Measurements from ENCODE around the gene BTD. TPM values are rescaled to one million over a fixed set of nuclear protein-coding genes. Genes with fewer than 3 reads are reported as not detected.

The BTD gene
- total and polyA plus RNA-seq, 4 donors = 45.8 to 78.1 (median 47.8) TPM

DNA sequence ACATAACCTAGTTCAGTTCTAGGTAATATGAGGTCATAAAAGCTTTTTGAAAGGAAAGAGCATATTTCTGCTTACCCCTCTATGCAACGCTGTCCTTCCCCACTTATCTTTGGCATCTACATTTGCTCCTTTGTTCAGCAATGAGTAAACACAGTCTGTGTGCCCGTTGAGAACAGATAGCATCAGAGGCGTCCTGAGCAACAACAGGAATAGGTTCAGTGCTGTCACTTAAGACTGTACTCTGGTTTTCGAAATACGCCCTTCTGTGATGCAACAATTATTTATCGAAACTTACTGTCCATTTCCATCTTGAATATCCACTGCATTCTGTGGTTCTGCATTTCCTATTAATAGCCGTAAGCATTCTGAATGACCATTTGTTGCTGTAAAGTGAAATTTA, 84.4 kb downstream of the BTD start:
- TF ChIP-seq FOXA2 (IDR thresholded peaks at IDR 0.05) = no peak
- no peak for TF ChIP-seq TAF1 (conservative IDR thresholded peaks at IDR 0.05)
- no peak for TF ChIP-seq YY1 (IDR thresholded peaks at IDR 0.05)
- no peak for TF ChIP-seq FOXA1 (IDR thresholded peaks at IDR 0.05)
- TF ChIP-seq, protein P1, sequence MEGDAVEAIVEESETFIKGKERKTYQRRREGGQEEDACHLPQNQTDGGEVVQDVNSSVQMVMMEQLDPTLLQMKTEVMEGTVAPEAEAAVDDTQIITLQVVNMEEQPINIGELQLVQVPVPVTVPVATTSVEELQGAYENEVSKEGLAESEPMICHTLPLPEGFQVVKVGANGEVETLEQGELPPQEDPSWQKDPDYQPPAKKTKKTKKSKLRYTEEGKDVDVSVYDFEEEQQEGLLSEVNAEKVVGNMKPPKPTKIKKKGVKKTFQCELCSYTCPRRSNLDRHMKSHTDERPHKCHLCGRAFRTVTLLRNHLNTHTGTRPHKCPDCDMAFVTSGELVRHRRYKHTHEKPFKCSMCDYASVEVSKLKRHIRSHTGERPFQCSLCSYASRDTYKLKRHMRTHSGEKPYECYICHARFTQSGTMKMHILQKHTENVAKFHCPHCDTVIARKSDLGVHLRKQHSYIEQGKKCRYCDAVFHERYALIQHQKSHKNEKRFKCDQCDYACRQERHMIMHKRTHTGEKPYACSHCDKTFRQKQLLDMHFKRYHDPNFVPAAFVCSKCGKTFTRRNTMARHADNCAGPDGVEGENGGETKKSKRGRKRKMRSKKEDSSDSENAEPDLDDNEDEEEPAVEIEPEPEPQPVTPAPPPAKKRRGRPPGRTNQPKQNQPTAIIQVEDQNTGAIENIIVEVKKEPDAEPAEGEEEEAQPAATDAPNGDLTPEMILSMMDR (IDR thresholded peaks at IDR 0.05; ENCODE audit: low read depth, low read length, missing input control) = no peak
- TF ChIP-seq, protein P2, sequence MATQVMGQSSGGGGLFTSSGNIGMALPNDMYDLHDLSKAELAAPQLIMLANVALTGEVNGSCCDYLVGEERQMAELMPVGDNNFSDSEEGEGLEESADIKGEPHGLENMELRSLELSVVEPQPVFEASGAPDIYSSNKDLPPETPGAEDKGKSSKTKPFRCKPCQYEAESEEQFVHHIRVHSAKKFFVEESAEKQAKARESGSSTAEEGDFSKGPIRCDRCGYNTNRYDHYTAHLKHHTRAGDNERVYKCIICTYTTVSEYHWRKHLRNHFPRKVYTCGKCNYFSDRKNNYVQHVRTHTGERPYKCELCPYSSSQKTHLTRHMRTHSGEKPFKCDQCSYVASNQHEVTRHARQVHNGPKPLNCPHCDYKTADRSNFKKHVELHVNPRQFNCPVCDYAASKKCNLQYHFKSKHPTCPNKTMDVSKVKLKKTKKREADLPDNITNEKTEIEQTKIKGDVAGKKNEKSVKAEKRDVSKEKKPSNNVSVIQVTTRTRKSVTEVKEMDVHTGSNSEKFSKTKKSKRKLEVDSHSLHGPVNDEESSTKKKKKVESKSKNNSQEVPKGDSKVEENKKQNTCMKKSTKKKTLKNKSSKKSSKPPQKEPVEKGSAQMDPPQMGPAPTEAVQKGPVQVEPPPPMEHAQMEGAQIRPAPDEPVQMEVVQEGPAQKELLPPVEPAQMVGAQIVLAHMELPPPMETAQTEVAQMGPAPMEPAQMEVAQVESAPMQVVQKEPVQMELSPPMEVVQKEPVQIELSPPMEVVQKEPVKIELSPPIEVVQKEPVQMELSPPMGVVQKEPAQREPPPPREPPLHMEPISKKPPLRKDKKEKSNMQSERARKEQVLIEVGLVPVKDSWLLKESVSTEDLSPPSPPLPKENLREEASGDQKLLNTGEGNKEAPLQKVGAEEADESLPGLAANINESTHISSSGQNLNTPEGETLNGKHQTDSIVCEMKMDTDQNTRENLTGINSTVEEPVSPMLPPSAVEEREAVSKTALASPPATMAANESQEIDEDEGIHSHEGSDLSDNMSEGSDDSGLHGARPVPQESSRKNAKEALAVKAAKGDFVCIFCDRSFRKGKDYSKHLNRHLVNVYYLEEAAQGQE (IDR thresholded peaks at IDR 0.05) = no peak
- no peak for TF ChIP-seq NR2F2 (IDR thresholded peaks at IDR 0.05)
- no peak for TF ChIP-seq HNF4A (conservative IDR thresholded peaks at IDR 0.05)
- TF ChIP-seq, protein P3, sequence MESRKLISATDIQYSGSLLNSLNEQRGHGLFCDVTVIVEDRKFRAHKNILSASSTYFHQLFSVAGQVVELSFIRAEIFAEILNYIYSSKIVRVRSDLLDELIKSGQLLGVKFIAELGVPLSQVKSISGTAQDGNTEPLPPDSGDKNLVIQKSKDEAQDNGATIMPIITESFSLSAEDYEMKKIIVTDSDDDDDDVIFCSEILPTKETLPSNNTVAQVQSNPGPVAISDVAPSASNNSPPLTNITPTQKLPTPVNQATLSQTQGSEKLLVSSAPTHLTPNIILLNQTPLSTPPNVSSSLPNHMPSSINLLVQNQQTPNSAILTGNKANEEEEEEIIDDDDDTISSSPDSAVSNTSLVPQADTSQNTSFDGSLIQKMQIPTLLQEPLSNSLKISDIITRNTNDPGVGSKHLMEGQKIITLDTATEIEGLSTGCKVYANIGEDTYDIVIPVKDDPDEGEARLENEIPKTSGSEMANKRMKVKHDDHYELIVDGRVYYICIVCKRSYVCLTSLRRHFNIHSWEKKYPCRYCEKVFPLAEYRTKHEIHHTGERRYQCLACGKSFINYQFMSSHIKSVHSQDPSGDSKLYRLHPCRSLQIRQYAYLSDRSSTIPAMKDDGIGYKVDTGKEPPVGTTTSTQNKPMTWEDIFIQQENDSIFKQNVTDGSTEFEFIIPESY (IDR thresholded peaks at IDR 0.05) = no peak
- TF ChIP-seq RXRA (IDR thresholded peaks at IDR 0.05) = no peak
- TF ChIP-seq SP1 (IDR thresholded peaks at IDR 0.05) = no peak
- no peak for TF ChIP-seq JUND (IDR thresholded peaks at IDR 0.05)
- TF ChIP-seq, protein P4, sequence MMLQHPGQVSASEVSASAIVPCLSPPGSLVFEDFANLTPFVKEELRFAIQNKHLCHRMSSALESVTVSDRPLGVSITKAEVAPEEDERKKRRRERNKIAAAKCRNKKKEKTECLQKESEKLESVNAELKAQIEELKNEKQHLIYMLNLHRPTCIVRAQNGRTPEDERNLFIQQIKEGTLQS (IDR thresholded peaks at IDR 0.05) = no peak
- TF ChIP-seq, protein P5, sequence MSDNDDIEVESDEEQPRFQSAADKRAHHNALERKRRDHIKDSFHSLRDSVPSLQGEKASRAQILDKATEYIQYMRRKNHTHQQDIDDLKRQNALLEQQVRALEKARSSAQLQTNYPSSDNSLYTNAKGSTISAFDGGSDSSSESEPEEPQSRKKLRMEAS (IDR thresholded peaks at IDR 0.05) = no peak
- no peak for TF ChIP-seq HNF4G (IDR thresholded peaks at IDR 0.05)
- no peak overlapping the region for H3K4me3 ChIP-seq (ENCODE audit: low read depth in 1 of 3, low read length in 3 of 3)
- H3K27ac ChIP-seq (ENCODE audit: low read depth in 1 of 2, low read length in 2 of 2) = no peak overlapping the region
- H3K4me1 ChIP-seq (ENCODE audit: control insufficient read depth in 4 of 4, insufficient read depth in 4 of 4, low read length in 3 of 4) = no peaks in the 10 kb centered on the region
- H3K9ac ChIP-seq (ENCODE audit: low read depth in 1 of 2, low read length in 2 of 2) = no peak overlapping the region
- H3K9me3 ChIP-seq (ENCODE audit: control insufficient read depth in 4 of 4, low read length in 3 of 4) = no peaks in the 10 kb centered on the region
- no peaks in the 10 kb centered on the region for H3K27me3 ChIP-seq (ENCODE audit: control insufficient read depth in 4 of 4, insufficient read depth in 4 of 4, low read length in 3 of 4)
- peaks cover 3 to 39% (median 12%) of the 10 kb centered on the region in 4 donors for H3K36me3 ChIP-seq (ENCODE audit: control insufficient read depth in 4 of 4, insufficient read depth in 3 of 4, low read depth in 1 of 4, low read length in 3 of 4)
- no peak for DNase-seq (ENCODE audit: low spot score)
- WGBS = 73% methylated on average over 7 of the region's 7 CpGs

DNA sequence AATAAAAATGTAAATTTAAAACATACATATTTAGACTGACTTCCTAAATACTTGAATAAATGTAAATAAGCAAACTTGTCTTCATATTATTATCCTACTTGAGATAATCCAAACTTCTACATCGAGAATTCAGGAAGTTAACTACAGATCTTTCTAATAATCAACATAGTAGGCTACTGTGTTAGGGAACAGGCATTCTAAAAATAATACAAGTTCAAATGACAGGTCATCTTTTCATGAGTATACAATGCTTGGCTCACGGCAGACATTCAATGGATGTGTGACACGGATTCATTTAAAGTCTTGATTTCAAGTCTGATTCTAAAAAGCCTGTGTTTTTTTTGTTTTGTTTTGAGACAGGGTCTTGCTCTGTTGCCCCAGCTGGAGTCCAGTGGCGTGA, 88.7 kb downstream of the BTD start:
- H3K36me3 ChIP-seq (ENCODE audit: control insufficient read depth in 4 of 4, insufficient read depth in 3 of 4, low read depth in 1 of 4, low read length in 3 of 4) = peaks cover 6 to 51% (median 15%) of the 10 kb centered on the region in 4 donors
- DNase-seq (ENCODE audit: low spot score) = no peak
- 88% methylated on average over 4 of the region's 4 CpGs for WGBS
- no peak overlapping the region for H3K9ac ChIP-seq (ENCODE audit: low read depth in 1 of 2, low read length in 2 of 2)
- no peaks in the 10 kb centered on the region for H3K9me3 ChIP-seq (ENCODE audit: control insufficient read depth in 4 of 4, low read length in 3 of 4)
- H3K27ac ChIP-seq (ENCODE audit: low read depth in 1 of 2, low read length in 2 of 2) = no peak overlapping the region
- no peaks in the 10 kb centered on the region for H3K4me1 ChIP-seq (ENCODE audit: control insufficient read depth in 4 of 4, insufficient read depth in 4 of 4, low read length in 3 of 4)
- no peaks in the 10 kb centered on the region for H3K27me3 ChIP-seq (ENCODE audit: control insufficient read depth in 4 of 4, insufficient read depth in 4 of 4, low read length in 3 of 4)
- no peak overlapping the region for H3K4me3 ChIP-seq (ENCODE audit: low read depth in 1 of 3, low read length in 3 of 3)
- TF ChIP-seq SP1 (IDR thresholded peaks at IDR 0.05) (no peak), RAD21 (IDR thresholded peaks at IDR 0.05) (no peak), GABPA (IDR thresholded peaks at IDR 0.05 in 1 of 2, conservative IDR thresholded peaks at IDR 0.05 in 1 of 2) (no peak), YY1 (IDR thresholded peaks at IDR 0.05) (no peak), JUND (IDR thresholded peaks at IDR 0.05) (no peak), HNF4G (IDR thresholded peaks at IDR 0.05) (no peak), RXRA (IDR thresholded peaks at IDR 0.05) (no peak), EGR1 (IDR thresholded peaks at IDR 0.05; ENCODE audit: low read depth in 2 of 2) (no peak)
- TF ChIP-seq, protein P3 (IDR thresholded peaks at IDR 0.05) = no peak

Data from liver (tissue), 9 donors.